PFSK-1 (cell line): ENCODE measurements around the gene INPP4B.

Experiments used
- FOXP2 ChIP-seq: optimal IDR thresholded peaks from 2 replicates; pipeline ENCODE3; 2011; ENCODE audit warnings: borderline replicate concordance, control low read depth, inconsistent platforms; ENCODE audit not compliant: insufficient read depth; ENCODE audit errors: extremely low read length, extremely low read depth
- POLR2AphosphoS5 ChIP-seq: IDR thresholded peaks from 2 replicates; pipeline ENCODE4 v1.6.1; 2012; ENCODE audit warnings: low read depth, mild to moderate bottlenecking, control low read depth, low read length, moderate library complexity
- REST ChIP-seq, 2 experiments: IDR thresholded peaks; 2 replicates each; pipeline versions ENCODE4 v1.6.1 to v1.8.0; 2011 to 2012; ENCODE audit warnings: low read depth in 2 of 2, low read length in 2 of 2, control low read depth in 1 of 2, inconsistent platforms in 1 of 2, mild to moderate bottlenecking in 1 of 2, moderate library complexity in 1 of 2; ENCODE audit not compliant: insufficient read depth in 1 of 2
- SIN3A ChIP-seq: IDR thresholded peaks from 2 replicates; pipeline ENCODE4 v1.6.1; 2012; ENCODE audit warnings: mild to moderate bottlenecking, low read length, moderate library complexity, borderline replicate concordance; ENCODE audit not compliant: insufficient read depth

GRCh38 chr4:142314247-142314646, 531.9 kb downstream of the INPP4B start:
- no peak for TF ChIP-seq POLR2AphosphoS5
- TF ChIP-seq REST (IDR thresholded peaks at IDR 0.05; ENCODE audit: insufficient read depth in 1 of 2, low read depth in 2 of 2, low read length in 2 of 2) = no peak
- no peak for TF ChIP-seq FOXP2
- TF ChIP-seq SIN3A = no peak
